GM12878 (cell line): Measurements from ENCODE around the gene BCL10. TPM values are rescaled to one million over a fixed set of nuclear protein-coding genes. Genes with fewer than 3 reads are reported as not detected.

Source experiments
- ATAC-seq: fragments of 200-7000 bp; cut with Tn5 transposase; 3 replicates; pipeline ENCODE4 v1.9.1; 2020; ENCODE audit warnings: mild to moderate bottlenecking, moderate library complexity
- BruUV-seq: library from RNA; stranded (reverse); fragments of 400-500 nt; replicated peaks from 2 replicates; lab custom pipeline; 2021; lab: Mats Ljungman, UMichigan
- CTCF ChIA-PET: fragments of 300-600 bp; sonication (Branson Sonifier 250); formaldehyde crosslinking; extraction: SDS; loops from one replicate; lab custom pipeline; 2021; ENCODE audit warnings: inconsistent platforms; lab: Yijun Ruan, JAX
- POLR2A ChIA-PET: fragments of 350-600 bp; formaldehyde crosslinking; extraction: SDS; loops from one replicate; lab custom pipeline; 2021; ENCODE audit warnings: inconsistent platforms; lab: Charles Lee
- RAD21 ChIA-PET: fragments of 300-600 bp; sonication (Branson Sonifier 250); formaldehyde crosslinking; loops from one replicate; lab custom pipeline; 2023; ENCODE audit warnings: antibody characterized with exemption; ENCODE audit not compliant: unreplicated experiment; lab: Charles Lee
- SMC1A ChIA-PET: fragments of 300-600 bp; sonication (Branson Sonifier 250); formaldehyde crosslinking; loops from one replicate; lab custom pipeline; 2023; ENCODE audit not compliant: unreplicated experiment, uncharacterized antibody; lab: Charles Lee
- DNase-seq: peaks from one replicate; pipeline ENCODE4 v3.0.0-alpha.2; 2011; ENCODE audit warnings: low read depth, low spot score
- FAIRE-seq: peaks from 3 replicates; lab custom pipeline; 2011; peaks lifted over from hg19 to GRCh38; lab: Jason Lieb, UNC
- H2AFZ ChIP-seq: 2 replicates; pipeline ENCODE4 v1.6.0; 2011; ENCODE audit warnings: low read depth, low read length, control low read depth; ENCODE audit not compliant: control insufficient read depth
- H3K27ac ChIP-seq: 2 replicates; pipeline ENCODE4 v1.5.1; 2011; ENCODE audit warnings: control low read depth; ENCODE audit not compliant: control insufficient read depth, insufficient read depth
- H3K27me3 ChIP-seq, 2 experiments: replicated peaks in 1 of 2; 2 replicates each; pipeline versions ENCODE4 v1.6.0 to v1.6.1; 2011; ENCODE audit warnings: low read length in 1 of 2; ENCODE audit not compliant: control insufficient read depth in 2 of 2, insufficient read depth in 2 of 2
- H3K36me3 ChIP-seq, 2 experiments: 2 replicates each; pipeline ENCODE4 v1.5.1; 2011; ENCODE audit warnings: low read length in 1 of 2; ENCODE audit not compliant: control insufficient read depth in 2 of 2, insufficient read depth in 2 of 2
- H3K4me1 ChIP-seq: 2 replicates; pipeline ENCODE4 v1.6.1; 2011; ENCODE audit warnings: mild to moderate bottlenecking, low read length, moderate library complexity, mixed read lengths; ENCODE audit not compliant: control insufficient read depth, insufficient read depth
- H3K4me2 ChIP-seq: 2 replicates; pipeline ENCODE4 v1.6.0; 2011; ENCODE audit warnings: control low read depth; ENCODE audit not compliant: control insufficient read depth, insufficient read depth
- H3K4me3 ChIP-seq: fragments of 200-600 bp; sonication (generic); 2 replicates; pipeline ENCODE4 v1.5.1; 2016
- H3K79me2 ChIP-seq: 2 replicates; pipeline ENCODE4 v1.6.0; 2011; ENCODE audit warnings: low read length; ENCODE audit not compliant: control insufficient read depth, insufficient read depth
- H3K9ac ChIP-seq: 2 replicates; pipeline ENCODE4 v1.8.0; 2011; ENCODE audit warnings: low read length, control low read depth, mixed read lengths; ENCODE audit not compliant: control insufficient read depth, insufficient read depth
- H3K9me3 ChIP-seq: replicated peaks from 3 replicates; pipeline ENCODE4 v1.5.1; 2011; ENCODE audit warnings: mild to moderate bottlenecking, low read length; ENCODE audit not compliant: control insufficient read depth, insufficient read depth
- H4K20me1 ChIP-seq: 2 replicates; pipeline ENCODE4 v1.6.0; 2011; ENCODE audit not compliant: control insufficient read depth, insufficient read depth
- BACH1 ChIP-seq: fragments of 450-650 bp; IDR thresholded peaks from 2 replicates; pipeline ENCODE4 v1.6.1; 2017; ENCODE audit warnings: mild to moderate bottlenecking, borderline replicate concordance
- BRCA1 ChIP-seq: IDR thresholded peaks from 2 replicates; pipeline ENCODE4 v1.6.1; 2011; ENCODE audit warnings: low read depth, low read length, improper control_type of control experiment
- CEBPZ ChIP-seq: fragments of 150-350 bp; IDR thresholded peaks from 2 replicates; pipeline ENCODE4 v1.6.1; 2016; ENCODE audit warnings: low read depth, low read length
- CHD4 ChIP-seq: fragments of 200-600 bp; sonication (generic); IDR thresholded peaks from 2 replicates; pipeline ENCODE4 v1.6.1; 2016; ENCODE audit warnings: mild to moderate bottlenecking
- CREM ChIP-seq: IDR thresholded peaks from 2 replicates; pipeline ENCODE4 v1.6.1; 2014; ENCODE audit warnings: antibody characterized with exemption, low read depth
- EGR1 ChIP-seq, 2 experiments: IDR thresholded peaks; 1 replicate in 1 of 2; 2 replicates in 1 of 2; pipeline ENCODE4 v1.6.1; 2011 to 2012; ENCODE audit warnings: low read depth in 2 of 2, low read length in 2 of 2, borderline replicate concordance in 1 of 2, mild to moderate bottlenecking in 1 of 2, moderate library complexity in 1 of 2
- MTA3 ChIP-seq: IDR thresholded peaks from 2 replicates; pipeline ENCODE4 v1.6.1; 2012; ENCODE audit warnings: low read length, inconsistent platforms, borderline replicate concordance
- NBN ChIP-seq: fragments of 450-650 bp; IDR thresholded peaks from 2 replicates; pipeline ENCODE4 v1.6.1; 2016
- NFIC ChIP-seq: IDR thresholded peaks from 2 replicates; pipeline ENCODE4 v1.6.1; 2012; ENCODE audit warnings: low read depth, mild to moderate bottlenecking, inconsistent platforms, low read length, moderate library complexity
- PAX5 ChIP-seq: IDR thresholded peaks from 2 replicates; pipeline ENCODE4 v1.6.1; 2011; ENCODE audit warnings: low read depth, low read length, borderline replicate concordance
- SMAD1 ChIP-seq: fragments of 450-650 bp; IDR thresholded peaks from 2 replicates; pipeline ENCODE4 v1.6.1; 2018; ENCODE audit warnings: mild to moderate bottlenecking, low read depth; ENCODE audit not compliant: partially characterized antibody
- STAT3 ChIP-seq: IDR thresholded peaks from 2 replicates; pipeline ENCODE4 v1.6.1; 2011; ENCODE audit warnings: low read depth, low read length, improper control_type of control experiment
- TARDBP ChIP-seq: IDR thresholded peaks from 2 replicates; pipeline ENCODE4 v1.6.1; 2016; ENCODE audit warnings: borderline replicate concordance
- ZNF217 ChIP-seq: fragments of 450-650 bp; IDR thresholded peaks from 2 replicates; pipeline ENCODE4 v1.6.1; 2017; ENCODE audit warnings: antibody characterized with exemption, mild to moderate bottlenecking
- ZNF24 ChIP-seq: fragments of 450-650 bp; IDR thresholded peaks from 2 replicates; pipeline ENCODE4 v1.6.1; 2017; ENCODE audit warnings: antibody characterized with exemption, mild to moderate bottlenecking
- ZNF274 ChIP-seq: IDR thresholded peaks from one replicate; pipeline ENCODE4 v1.8.0; 2011; ENCODE audit not compliant: insufficient read length, insufficient read depth
- WGBS: methylation state at CpG from one replicate; pipeline ENCODE4 v1.1.6; 2016; ENCODE audit warnings: low lambda C conversion rate; ENCODE audit not compliant: insufficient replicate concordance, insufficient coverage; ENCODE audit errors: missing lambda C conversion rate; 5-methylcytosine and 5-hydroxymethylcytosine counted together
- in situ Hi-C: fragments of 300-500 bp; cut with MboI; formaldehyde crosslinking; loops from 9 replicates; pipeline ENCODE4 v1.14.3; 2018; ENCODE audit warnings: mixed read lengths
- intact Hi-C: fragments of 100-400 bp; cut with micrococcal nuclease; formaldehyde crosslinking; loops from one replicate; pipeline ENCODE4 v1.14.2; 2022; ENCODE audit not compliant: unreplicated experiment
- polyA plus RNA-seq, 11 experiments: library from polyadenylated mRNA; depleted of rRNA in 4 of 11; unstranded in 6 of 11; stranded (reverse) in 5 of 11; fragments of >200 nt; fragmentation: Nextera tagmentation in 4 of 11; fragmentation: Illumina TruSeq in 1 of 11; extraction: Ambion mirVana in 4 of 11; extraction: Trizol in 1 of 11; gene quantifications; 1 replicate in 1 of 11; 2 replicates in 10 of 11; pipeline versions ENCODE4 v1.2.1 to v1.2.3, GENCODE V29; 2011 to 2016; ENCODE audit warnings: inconsistent platforms in 2 of 11, missing spikeins in 2 of 11, low read depth in 1 of 11
- total RNA-seq, 4 experiments: library from RNA; depleted of rRNA in 3 of 4; stranded (reverse); fragments of >200 nt in 3 of 4; fragmentation: Illumina TruSeq in 1 of 4; extraction: Trizol in 1 of 4; gene quantifications; 2 replicates each; pipeline versions ENCODE4 v1.2.1 to v1.2.3, GENCODE V29; 2013 to 2021
- TF ChIP-seq, protein P1 (sequence below): IDR thresholded peaks from 2 replicates; pipeline ENCODE4 v1.6.1; 2012; ENCODE audit warnings: mild to moderate bottlenecking, low read depth, low read length

BCL10 gene
- total and polyA plus RNA-seq, 10 of the 15 experiments (the other 5 are each of a cell fraction or from before 2014, with no cell fraction given), result 10.6 to 35.2 (median 19.5) TPM

DNA sequence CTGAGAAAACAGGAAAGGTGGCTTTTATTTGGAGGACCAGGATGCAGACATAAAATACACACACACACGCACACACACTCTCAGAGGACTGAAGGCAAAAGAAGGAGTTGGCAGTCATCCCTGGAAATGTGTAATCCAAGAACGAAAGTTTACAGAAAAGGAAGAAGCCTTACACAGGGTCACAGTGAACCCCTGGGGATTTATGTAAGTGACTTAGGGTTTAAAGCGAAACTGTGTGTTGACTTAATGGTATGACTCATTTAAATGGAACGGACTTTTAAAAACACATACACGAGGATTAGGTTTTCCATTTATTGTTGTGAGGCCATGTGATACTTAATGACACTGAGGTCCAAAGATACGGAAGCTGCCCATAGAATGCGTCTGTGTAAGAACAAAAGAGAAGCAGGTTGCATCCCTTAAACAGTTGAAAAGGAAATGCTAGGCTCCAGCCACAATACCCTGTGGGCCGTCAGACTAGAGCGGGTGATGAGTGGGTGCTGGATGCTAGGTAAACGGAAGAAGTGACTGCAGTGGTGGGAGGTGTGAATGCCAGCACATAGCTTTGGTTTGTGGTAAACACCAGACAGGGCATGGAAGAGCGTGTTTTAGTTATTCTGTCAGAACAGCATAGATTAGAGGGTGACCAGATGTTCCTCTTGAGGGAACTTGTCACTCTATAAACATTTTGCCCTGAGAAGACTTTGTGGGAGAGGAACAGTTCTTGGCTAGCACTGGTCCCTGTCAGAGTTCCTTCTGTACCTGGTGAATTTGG, 21.6 kb upstream of the BCL10 start:
- no peak overlapping the region for H3K27ac ChIP-seq
- ChIA-PET CTCF (interaction anchor here (0.6 to 3.4 kb wide), 4 partner anchors 11 to 395 kb away, joined by 3 to 13 read pairs (median 4); partner anchors contain the start of genes BCL10 and C1orf52), SMC1A (interaction anchor here (0.9 to 1.3 kb wide), 2 partner anchors 21 kb away, joined by 3 to 9 read pairs; partner anchors contain the start of gene BCL10), RAD21 (interaction anchor here (1.3 kb wide), 1 partner anchor 353 kb away, joined by 3 read pairs; no protein-coding TSS in a partner anchor), POLR2A (interaction anchor here (1.8 kb wide), 1 partner anchor 22 kb away, joined by 11 read pairs; the partner anchor contains the start of gene BCL10)
- peak overlapping the region; percentile 78 for H3K4me2 ChIP-seq
- H3K9me3 ChIP-seq, result no peaks in the 10 kb centered on the region
- no peak overlapping the region for H3K9ac ChIP-seq
- no TSS peak for BruUV-seq
- ATAC-seq (peak; percentile 98), DNase-seq (peak; percentile 80), FAIRE-seq (peak; percentile 90)
- intact Hi-C loops, result loop anchor here (2.0 kb wide), 1 partner anchor 21 kb away; the partner anchor contains the start of gene BCL10
- in situ Hi-C loops, result no loop called here
- H3K4me1 ChIP-seq, result peaks cover 6% of the 10 kb centered on the region
- no peaks in the 10 kb centered on the region for H3K36me3 ChIP-seq
- H4K20me1 ChIP-seq, result no peaks in the 10 kb centered on the region
- H3K4me3 ChIP-seq, result no peak overlapping the region
- H3K27me3 ChIP-seq, result no peaks in the 10 kb centered on the region; a peak in 1 of 4 replicates
- no peaks in the 10 kb centered on the region for H3K79me2 ChIP-seq
- H2AFZ ChIP-seq, result peak overlapping the region; percentile 40
- 5% methylated on average over 11 of the region's 11 CpGs for WGBS
- TF ChIP-seq ZNF217 (peak; percentile 73; the same call in 1 of the 2 replicates), CHD4 (no peak), CEBPZ (no peak), BRCA1 (no peak), NBN (peak; percentile 81; the same call in 1 of the 2 replicates), SMAD1 (no peak), ZNF24 (peak; percentile 95), EGR1 (IDR thresholded peaks at IDR 0.05; ENCODE audit: borderline replicate concordance in 1 of 2, low read depth in 2 of 2, low read length in 2 of 2) (0 out of 3 replicates have a peak, but pooled peaks of 1 of the 2 experiments have one; percentile 17), NFIC (peak; percentile 58; the same call in 1 of the 2 replicates), ZNF274 (no peak), STAT3 (no peak), PAX5 (peak; percentile 89), TARDBP (no peak), BACH1 (0 out of 2 replicates have a peak, but pooled peaks have one; percentile 44), CREM (peak; percentile 43; the same call in 1 of the 2 replicates), MTA3 (peak; percentile 70; the same call in 1 of the 2 replicates)
- TF ChIP-seq, protein P1, sequence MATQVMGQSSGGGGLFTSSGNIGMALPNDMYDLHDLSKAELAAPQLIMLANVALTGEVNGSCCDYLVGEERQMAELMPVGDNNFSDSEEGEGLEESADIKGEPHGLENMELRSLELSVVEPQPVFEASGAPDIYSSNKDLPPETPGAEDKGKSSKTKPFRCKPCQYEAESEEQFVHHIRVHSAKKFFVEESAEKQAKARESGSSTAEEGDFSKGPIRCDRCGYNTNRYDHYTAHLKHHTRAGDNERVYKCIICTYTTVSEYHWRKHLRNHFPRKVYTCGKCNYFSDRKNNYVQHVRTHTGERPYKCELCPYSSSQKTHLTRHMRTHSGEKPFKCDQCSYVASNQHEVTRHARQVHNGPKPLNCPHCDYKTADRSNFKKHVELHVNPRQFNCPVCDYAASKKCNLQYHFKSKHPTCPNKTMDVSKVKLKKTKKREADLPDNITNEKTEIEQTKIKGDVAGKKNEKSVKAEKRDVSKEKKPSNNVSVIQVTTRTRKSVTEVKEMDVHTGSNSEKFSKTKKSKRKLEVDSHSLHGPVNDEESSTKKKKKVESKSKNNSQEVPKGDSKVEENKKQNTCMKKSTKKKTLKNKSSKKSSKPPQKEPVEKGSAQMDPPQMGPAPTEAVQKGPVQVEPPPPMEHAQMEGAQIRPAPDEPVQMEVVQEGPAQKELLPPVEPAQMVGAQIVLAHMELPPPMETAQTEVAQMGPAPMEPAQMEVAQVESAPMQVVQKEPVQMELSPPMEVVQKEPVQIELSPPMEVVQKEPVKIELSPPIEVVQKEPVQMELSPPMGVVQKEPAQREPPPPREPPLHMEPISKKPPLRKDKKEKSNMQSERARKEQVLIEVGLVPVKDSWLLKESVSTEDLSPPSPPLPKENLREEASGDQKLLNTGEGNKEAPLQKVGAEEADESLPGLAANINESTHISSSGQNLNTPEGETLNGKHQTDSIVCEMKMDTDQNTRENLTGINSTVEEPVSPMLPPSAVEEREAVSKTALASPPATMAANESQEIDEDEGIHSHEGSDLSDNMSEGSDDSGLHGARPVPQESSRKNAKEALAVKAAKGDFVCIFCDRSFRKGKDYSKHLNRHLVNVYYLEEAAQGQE, result no peak
